ENCODE data around the gene ANO8.

DNA sequence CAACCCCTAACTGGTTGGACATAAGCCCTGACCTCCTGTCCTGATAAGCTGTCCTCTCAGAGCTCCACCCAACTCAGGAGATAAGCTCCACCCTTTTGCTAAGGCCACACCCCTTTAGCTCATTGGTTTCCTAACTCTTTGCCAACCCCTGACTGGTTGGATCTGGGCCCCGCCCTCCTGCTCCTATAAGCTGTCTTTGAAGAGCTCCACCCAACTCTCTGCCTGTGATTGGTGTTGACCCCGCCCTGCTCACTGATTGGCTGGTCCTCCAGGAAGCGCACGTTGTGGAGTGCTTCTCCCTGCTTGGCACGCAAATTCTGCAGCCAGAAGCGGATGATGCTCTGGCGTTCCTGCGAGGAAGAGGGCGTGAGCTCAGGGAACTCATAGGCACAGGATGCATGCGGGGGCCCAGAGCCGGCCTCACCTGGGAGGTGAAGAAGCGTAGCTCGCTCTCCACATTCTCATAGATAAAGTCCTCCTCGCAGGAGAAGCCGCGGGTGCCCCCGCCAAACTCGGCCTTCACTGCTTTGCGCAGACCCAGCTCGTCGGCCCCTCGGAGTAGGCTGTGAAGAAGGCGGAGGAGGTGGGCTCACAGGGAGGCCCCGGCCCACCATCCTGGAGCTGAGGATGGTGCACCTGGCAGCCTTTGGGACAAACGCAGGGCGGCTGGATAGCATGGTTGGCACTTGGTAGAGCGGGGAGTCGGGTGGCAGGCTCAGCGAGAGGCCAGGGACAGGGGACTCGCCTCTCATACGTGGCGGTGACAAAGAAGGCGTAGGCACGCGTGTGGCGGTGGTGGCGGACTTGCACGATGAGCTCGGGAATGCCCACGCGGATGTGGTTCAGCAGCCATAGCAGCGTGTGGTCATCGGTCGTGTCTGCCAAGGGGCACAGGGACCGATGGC is 1.7 kb downstream of the ANO8 start:
- TF ChIP-seq, protein P1, sequence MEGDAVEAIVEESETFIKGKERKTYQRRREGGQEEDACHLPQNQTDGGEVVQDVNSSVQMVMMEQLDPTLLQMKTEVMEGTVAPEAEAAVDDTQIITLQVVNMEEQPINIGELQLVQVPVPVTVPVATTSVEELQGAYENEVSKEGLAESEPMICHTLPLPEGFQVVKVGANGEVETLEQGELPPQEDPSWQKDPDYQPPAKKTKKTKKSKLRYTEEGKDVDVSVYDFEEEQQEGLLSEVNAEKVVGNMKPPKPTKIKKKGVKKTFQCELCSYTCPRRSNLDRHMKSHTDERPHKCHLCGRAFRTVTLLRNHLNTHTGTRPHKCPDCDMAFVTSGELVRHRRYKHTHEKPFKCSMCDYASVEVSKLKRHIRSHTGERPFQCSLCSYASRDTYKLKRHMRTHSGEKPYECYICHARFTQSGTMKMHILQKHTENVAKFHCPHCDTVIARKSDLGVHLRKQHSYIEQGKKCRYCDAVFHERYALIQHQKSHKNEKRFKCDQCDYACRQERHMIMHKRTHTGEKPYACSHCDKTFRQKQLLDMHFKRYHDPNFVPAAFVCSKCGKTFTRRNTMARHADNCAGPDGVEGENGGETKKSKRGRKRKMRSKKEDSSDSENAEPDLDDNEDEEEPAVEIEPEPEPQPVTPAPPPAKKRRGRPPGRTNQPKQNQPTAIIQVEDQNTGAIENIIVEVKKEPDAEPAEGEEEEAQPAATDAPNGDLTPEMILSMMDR (conservative IDR thresholded peaks at IDR 0.05 in 1 of 2, IDR thresholded peaks at IDR 0.05 in 1 of 2; ENCODE audit: low read depth in 1 of 2, low read length in 2 of 2), result no peak
- TF ChIP-seq EZH2 (IDR thresholded peaks at IDR 0.05; ENCODE audit: low read length, missing control alignments), result no peak
